SK-N-MC (cell line): ENCODE data around the gene AMZ2.
"Not testable (repeated sequence)": the region's sequence is repeated elsewhere in the genome, so short reads cannot be mapped to it uniquely, and the experiment has no call there.

Source experiments
- DNase-seq: peaks from one replicate; pipeline ENCODE4 v3.0.0-alpha.2; 2011; ENCODE audit warnings: low read depth, low spot score
- H3K27ac ChIP-seq: fragments of 200-600 bp; sonication (generic); 2 replicates; pipeline ENCODE4 v1.5.1; 2016; ENCODE audit warnings: mixed run types
- H3K36me3 ChIP-seq: fragments of 200-600 bp; sonication (generic); 2 replicates; pipeline ENCODE4 v1.6.1; 2017; ENCODE audit warnings: antibody characterized with exemption, low read length, mixed read lengths; ENCODE audit not compliant: insufficient read depth
- H3K4me3 ChIP-seq: fragments of 200-600 bp; sonication (generic); 2 replicates; pipeline ENCODE4 v1.5.1; 2016
- H3K9ac ChIP-seq: fragments of 200-600 bp; sonication (generic); 2 replicates; pipeline ENCODE4 v1.8.0; 2017; ENCODE audit warnings: mixed run types, mixed read lengths; ENCODE audit not compliant: insufficient read length
- H3K9me3 ChIP-seq: fragments of 200-600 bp; sonication (generic); 2 replicates; pipeline ENCODE4 v1.6.1; 2017; ENCODE audit warnings: low read depth, mild to moderate bottlenecking, antibody characterized with exemption, low read length, moderate library complexity, mixed read lengths
- EZH2 ChIP-seq: fragments of 200-600 bp; sonication (generic); IDR thresholded peaks from one replicate; pipeline ENCODE4 v1.6.1; 2017; ENCODE audit warnings: antibody characterized with exemption
- FOXP2 ChIP-seq: optimal IDR thresholded peaks from 2 replicates; pipeline ENCODE3; 2011; ENCODE audit warnings: mild to moderate bottlenecking, moderate library complexity; ENCODE audit not compliant: insufficient read depth; ENCODE audit errors: extremely low read length, control extremely low read depth
- POLR2AphosphoS5 ChIP-seq: IDR thresholded peaks from 2 replicates; pipeline ENCODE4 v1.6.1; 2012; ENCODE audit warnings: mild to moderate bottlenecking, low read depth, low read length, borderline replicate concordance

Gene AMZ2

DNA sequence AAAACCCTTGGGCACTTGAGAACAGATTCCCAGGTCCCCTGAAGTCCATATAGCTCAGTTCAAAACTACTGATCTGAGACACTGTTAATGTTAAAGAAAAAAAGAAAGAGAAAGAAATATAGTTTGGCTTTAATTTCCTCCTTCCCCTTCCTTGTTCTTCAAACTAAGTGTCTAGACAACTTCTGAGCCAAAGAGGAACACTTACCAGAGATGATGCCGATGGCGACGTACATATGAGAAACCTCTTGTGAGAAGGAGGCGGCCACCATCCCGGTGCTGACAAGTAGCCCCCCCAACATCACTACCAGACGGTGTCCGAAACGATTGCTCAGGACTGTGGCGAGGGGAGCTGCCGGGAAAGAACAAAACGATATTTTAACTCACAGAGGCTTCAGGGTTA lies 25.9 kb downstream of the AMZ2 start:
- no peak overlapping the region for H3K27ac ChIP-seq
- no peak for TF ChIP-seq FOXP2
- TF ChIP-seq POLR2AphosphoS5: no peak
- no peak for TF ChIP-seq EZH2
- no peaks in the 10 kb centered on the region for H3K9me3 ChIP-seq
- H3K4me3 ChIP-seq: no peak overlapping the region
- DNase-seq: no peak
- H3K9ac ChIP-seq: no peak overlapping the region
- no peaks in the 10 kb centered on the region for H3K36me3 ChIP-seq

DNA sequence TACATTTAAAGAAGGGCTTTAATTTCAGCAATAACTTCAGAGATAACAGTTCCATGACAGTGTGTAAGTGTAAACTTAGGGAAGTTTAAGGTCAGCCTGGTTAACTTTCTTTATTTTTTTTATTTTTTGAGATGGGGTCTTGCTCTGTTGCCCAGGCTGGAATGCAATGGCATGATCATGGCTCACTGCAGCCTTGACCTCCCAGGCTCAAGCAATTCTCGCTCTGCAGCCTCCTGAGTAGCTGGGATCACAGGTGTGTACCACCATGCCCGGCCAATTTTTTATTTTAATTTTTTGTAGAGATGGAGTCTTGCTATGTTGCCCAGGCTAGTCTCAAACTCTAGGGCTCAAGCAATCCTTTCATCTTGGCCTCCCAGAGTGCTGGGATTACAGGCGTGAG lies 28.5 kb downstream of the AMZ2 start:
- H3K4me3 ChIP-seq, H3K9me3 ChIP-seq, H3K9ac ChIP-seq, H3K27ac ChIP-seq, H3K36me3 ChIP-seq, DNase-seq: not testable (repeated sequence)

DNA sequence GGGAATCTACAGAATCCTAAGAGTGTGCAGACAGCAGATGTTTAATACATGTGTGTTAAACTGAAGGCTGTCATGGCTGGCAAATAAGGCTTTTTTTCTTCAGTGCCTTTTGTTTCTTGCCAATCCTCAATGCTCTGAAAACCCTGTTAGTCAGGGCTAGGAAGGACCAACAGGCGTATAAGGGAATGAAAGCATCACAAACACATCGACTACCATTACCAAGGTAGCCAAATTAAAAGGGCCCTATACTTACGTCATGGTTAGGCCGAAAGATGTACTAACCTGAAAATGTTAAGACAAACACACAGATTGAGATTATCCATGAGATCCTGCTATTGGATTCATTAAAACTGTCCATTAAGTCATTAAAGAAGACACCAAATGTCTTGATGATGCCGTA lies 30.0 kb downstream of the AMZ2 start:
- Histone ChIP-seq H3K27ac (no peak overlapping the region), H3K4me3 (no peak overlapping the region), H3K9me3 (no peaks in the 10 kb centered on the region), H3K36me3 (no peaks in the 10 kb centered on the region), H3K9ac (no peak overlapping the region)
- TF ChIP-seq FOXP2 (no peak), EZH2 (no peak), POLR2AphosphoS5 (no peak)
- no peak for DNase-seq

DNA sequence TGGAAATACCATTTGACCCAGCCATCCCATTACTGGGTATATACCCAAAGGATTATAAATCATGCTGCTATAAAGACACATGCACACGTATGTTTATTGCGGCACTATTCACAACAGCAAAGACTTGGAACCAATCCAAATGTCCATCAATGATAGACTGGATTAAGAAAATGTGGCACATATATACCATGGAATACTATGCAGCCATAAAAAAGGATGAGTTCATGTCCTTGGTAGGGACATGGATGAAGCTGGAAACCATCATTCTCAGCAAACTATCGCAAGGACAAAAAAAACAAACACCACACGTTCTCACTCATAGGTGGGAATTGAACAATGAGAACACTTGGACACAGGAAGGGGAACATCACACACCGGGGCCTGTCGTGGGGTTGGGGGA lies 34.1 kb downstream of the AMZ2 start:
- not testable (repeated sequence) for H3K27ac ChIP-seq, H3K9me3 ChIP-seq, H3K36me3 ChIP-seq, H3K9ac ChIP-seq, H3K4me3 ChIP-seq, DNase-seq

DNA sequence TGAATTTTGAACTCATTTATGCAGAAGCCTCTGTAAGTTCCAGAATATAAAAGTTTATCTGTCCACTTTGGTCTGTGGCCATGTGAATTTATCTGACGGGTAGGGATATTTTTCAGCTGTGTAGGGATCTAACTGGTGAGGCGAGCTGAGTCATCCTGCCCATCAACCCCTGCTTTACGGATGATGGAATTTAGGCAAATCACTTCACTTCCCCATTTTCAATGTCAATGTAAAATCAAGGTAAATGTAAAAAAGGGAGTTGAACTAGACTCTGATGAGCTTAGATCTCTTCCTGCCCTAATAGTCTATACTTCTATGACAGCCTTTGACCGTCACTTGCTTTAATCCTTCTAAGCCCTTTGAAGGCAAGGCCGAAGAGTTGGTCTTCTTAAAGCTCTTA lies 40.5 kb downstream of the AMZ2 start:
- H3K4me3 ChIP-seq: no peak overlapping the region
- no peak for TF ChIP-seq POLR2AphosphoS5
- no peak for TF ChIP-seq EZH2
- TF ChIP-seq FOXP2: no peak
- H3K9ac ChIP-seq: no peak overlapping the region
- no peak overlapping the region for H3K27ac ChIP-seq
- H3K9me3 ChIP-seq: no peaks in the 10 kb centered on the region
- H3K36me3 ChIP-seq: no peaks in the 10 kb centered on the region
- no peak for DNase-seq

DNA sequence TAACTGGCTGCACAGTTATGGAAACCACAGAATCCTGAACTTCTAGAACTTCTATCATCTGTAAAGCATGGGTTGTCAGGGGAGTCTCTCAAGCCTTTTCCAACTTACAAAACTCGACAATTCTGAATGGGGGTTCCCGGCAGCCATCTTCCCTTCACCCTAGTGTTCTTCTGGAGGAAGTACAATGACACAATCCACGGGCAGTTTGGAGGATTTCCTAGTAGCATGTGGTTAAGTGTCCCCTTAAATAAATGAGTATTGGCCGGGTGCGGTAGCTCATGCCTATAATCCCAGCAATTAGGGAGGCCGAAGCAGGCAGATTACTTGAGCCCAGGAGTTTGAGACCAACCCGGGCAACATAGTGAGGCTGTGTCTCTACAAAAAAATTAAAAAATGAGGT lies 41.0 kb downstream of the AMZ2 start:
- Histone ChIP-seq H3K9me3 (no peaks in the 10 kb centered on the region), H3K9ac (no peak overlapping the region), H3K27ac (no peak overlapping the region), H3K36me3 (no peaks in the 10 kb centered on the region), H3K4me3 (no peak overlapping the region)
- DNase-seq: no peak
- TF ChIP-seq FOXP2 (no peak), EZH2 (no peak), POLR2AphosphoS5 (no peak)

DNA sequence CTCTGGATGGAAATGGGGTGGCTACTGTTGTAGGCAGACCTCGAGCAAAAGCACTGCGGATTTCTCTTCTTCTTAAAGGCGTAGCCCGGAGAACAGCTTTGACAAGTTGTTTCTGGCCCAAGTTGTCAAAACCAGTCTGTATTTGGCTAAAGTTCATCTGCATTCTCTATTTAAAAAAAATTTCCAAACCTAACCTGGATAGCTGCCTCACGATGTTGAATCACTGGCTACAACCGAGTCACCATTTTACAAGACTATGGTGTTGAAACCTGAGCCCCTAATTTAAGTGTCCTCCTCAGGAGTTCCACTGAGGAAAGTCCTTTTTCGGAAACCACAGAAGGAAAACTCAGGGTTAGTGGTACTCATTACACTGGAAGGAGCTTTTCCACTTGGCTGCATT lies 41.6 kb downstream of the AMZ2 start:
- Histone ChIP-seq H3K9me3 (no peaks in the 10 kb centered on the region), H3K9ac (no peak overlapping the region), H3K27ac (no peak overlapping the region), H3K4me3 (no peak overlapping the region), H3K36me3 (no peaks in the 10 kb centered on the region)
- TF ChIP-seq FOXP2 (no peak), POLR2AphosphoS5 (no peak), EZH2 (no peak)
- DNase-seq: no peak

DNA sequence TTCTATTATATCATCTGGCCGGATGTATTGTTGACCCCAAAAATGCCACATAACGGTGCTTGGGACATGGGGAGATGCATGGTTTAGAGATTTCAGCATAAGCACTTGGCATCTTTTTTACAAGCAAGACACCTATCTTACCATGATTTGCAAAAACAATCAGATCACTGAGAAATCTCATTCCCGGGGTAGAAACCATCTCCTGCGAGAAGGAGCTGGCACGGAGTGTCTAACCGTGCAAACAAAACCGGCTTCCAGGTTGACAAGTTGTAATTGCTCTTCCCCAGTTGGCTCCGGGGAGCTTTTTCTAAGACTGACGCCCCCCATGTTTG lies 42.1 kb downstream of the AMZ2 start:
- no peaks in the 10 kb centered on the region for H3K9me3 ChIP-seq
- H3K9ac ChIP-seq: no peak overlapping the region
- no peak overlapping the region for H3K4me3 ChIP-seq
- TF ChIP-seq POLR2AphosphoS5: no peak
- no peak for TF ChIP-seq FOXP2
- no peak for TF ChIP-seq EZH2
- H3K36me3 ChIP-seq: no peaks in the 10 kb centered on the region
- no peak overlapping the region for H3K27ac ChIP-seq
- no peak for DNase-seq

DNA sequence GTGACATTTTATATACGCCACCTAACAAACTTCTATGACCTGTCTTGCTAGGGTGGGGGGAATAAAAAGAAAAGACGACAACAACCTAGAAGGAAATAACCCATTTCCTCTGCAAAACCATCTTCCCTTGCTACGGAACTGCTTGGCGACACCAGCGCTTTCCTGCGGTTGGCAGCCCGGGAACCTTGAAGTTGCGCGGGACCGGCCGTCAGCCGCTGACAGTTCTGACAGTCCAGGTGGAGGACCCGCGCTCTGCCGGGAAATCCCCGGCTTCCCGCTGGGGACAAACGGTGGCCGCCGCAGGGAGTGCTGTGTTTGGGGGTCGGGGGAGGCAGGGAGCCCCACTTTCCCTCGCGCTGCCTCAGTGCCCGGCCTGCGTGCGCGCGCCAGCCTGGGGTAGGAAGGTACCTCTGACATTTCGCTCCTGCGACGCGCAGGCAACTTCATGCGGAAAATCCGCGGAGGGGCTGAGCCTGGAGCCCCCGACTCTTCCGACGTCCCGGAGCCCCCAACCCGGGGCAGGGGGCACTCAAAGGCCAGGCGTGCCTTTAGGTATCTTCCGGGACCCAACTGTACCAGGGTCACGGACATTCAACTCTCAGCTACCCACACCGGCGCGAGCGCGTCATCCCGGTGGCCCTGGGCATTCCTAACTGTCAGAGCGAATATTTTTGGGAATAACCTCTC lies 42.6 kb downstream of the AMZ2 start:
- TF ChIP-seq FOXP2 (no peak), EZH2 (no peak), POLR2AphosphoS5 (no peak)
- Histone ChIP-seq H3K9me3 (no peaks in the 10 kb centered on the region), H3K36me3 (no peaks in the 10 kb centered on the region), H3K27ac (no peak overlapping the region), H3K9ac (peak overlapping the region; percentile 84), H3K4me3 (peak overlapping the region; percentile 91)
- DNase-seq: no peak

DNA sequence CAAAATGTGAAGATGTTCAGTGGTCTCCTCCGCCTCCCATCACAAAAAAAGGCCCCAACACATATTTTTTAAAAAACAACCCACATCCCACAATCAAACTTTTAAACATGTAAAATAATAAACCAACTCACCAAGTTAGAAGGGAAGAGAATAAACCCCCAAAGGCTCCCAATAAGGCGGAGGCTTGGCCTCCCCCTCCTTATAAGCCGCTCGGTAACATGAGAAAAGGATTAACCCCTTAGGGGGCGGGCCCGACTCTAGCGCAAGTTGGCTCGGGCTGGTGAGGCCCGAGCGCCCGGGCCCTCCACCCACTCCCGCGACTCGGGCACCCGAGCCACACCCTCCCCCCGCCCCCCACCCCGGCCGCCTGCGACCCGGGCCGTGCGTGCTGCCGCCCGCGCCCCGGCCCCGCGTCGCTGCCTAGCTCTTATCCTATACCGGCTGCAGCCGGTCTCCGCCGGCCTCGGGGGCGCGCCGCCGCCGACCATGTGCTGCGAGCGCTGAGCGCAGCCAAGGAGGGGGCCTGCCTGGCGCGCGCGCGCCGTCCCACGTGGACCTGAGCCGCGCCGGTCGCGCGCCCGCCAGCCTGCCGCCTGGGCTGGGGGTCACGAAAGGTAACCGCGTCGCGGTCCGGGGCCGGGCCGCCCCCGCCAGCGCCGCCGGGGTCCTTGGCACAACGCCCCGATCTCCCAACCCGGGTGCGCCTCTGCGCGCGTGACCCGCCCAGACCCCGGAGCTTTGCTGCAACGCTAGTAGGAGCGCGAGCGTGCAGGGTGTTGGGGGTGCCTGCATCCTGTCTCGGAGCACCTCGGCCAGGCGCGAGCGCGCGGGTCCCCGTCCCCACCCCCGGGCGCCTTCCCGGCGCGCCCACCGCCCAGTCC lies 43.4 kb downstream of the AMZ2 start, which contains the start of the genes ARSG and SLC16A6:
ARSG (plus strand) TSS at position 541 of the 881 bp plus-strand sequence. CDS start 15,999 bp downstream, outside the sequence.
SLC16A6 (minus strand) TSS at position 173 of the 881 bp plus-strand sequence. CDS start 12,807 bp downstream, outside the sequence.
- H3K27ac ChIP-seq: peak within 1 kb of the TSS; percentile 31; the same call in 1 of the 2 replicates
- H3K4me3 ChIP-seq: peak within 1 kb of the TSS; percentile 91
- no peaks in the 10 kb centered on the region for H3K36me3 ChIP-seq
- no peak for TF ChIP-seq POLR2AphosphoS5
- TF ChIP-seq FOXP2: no peak
- no peak for TF ChIP-seq EZH2
- DNase-seq: no peak
- peak within 1 kb of the TSS; percentile 84 for H3K9ac ChIP-seq
- H3K9me3 ChIP-seq: no peaks in the 10 kb centered on the region
